IMR-90 (cell line): ENCODE data around the gene CRCP. TPM values are rescaled to one million over a fixed set of nuclear protein-coding genes. Genes with fewer than 3 reads are reported as not detected.
A peak's percentile ranks its signal among the peaks of the same experiment; 100 is the strongest.

Experiments used
- ATAC-seq: fragments of 200-7000 bp; cut with Tn5 transposase; 2 replicates; pipeline ENCODE4 v1.9.1; 2020; ENCODE audit warnings: low read depth, mild to moderate bottlenecking, moderate library complexity
- BruUV-seq: library from RNA; stranded (reverse); fragments of 400-500 nt; replicated peaks from 2 replicates; lab custom pipeline; 2021; lab: Mats Ljungman, UMichigan
- CTCF ChIA-PET: fragments of 300-600 bp; formaldehyde crosslinking; extraction: SDS; loops from one replicate; lab custom pipeline; 2021; ENCODE audit warnings: antibody characterized with exemption; lab: Yijun Ruan, JAX
- POLR2A ChIA-PET: fragments of 300-600 bp; sonication (Branson Sonifier 250); formaldehyde crosslinking; loops from one replicate; lab custom pipeline; 2022; ENCODE audit warnings: antibody characterized with exemption; ENCODE audit not compliant: unreplicated experiment; lab: Charles Lee
- DNase-seq: peaks from one replicate; pipeline ENCODE4 v3.0.0; 2013
- H2AFZ ChIP-seq: replicated peaks from 2 replicates; pipeline ENCODE3; 2013; ENCODE audit warnings: low read length, mild to moderate bottlenecking; ENCODE audit not compliant: poor library complexity
- H2AK5ac ChIP-seq: 2 replicates; pipeline ENCODE4 v1.6.1; 2013; ENCODE audit warnings: low read depth, low read length, inconsistent platforms
- H2AK9ac ChIP-seq: replicated peaks from 2 replicates; pipeline ENCODE3; 2013; ENCODE audit warnings: mild to moderate bottlenecking, low read depth, low read length, moderate library complexity; ENCODE audit not compliant: poor library complexity
- H2BK120ac ChIP-seq: 2 replicates; pipeline ENCODE4 v1.6.1; 2013; ENCODE audit warnings: low read depth, low read length, inconsistent platforms
- H2BK15ac ChIP-seq: 3 replicates; pipeline ENCODE4 v1.6.1; 2013; ENCODE audit warnings: low read depth, low read length, inconsistent platforms
- H2BK20ac ChIP-seq: 2 replicates; pipeline ENCODE4 v1.6.1; 2013; ENCODE audit warnings: low read depth, mild to moderate bottlenecking, inconsistent platforms, low read length, moderate library complexity
- H2BK5ac ChIP-seq: 2 replicates; pipeline ENCODE4 v1.6.1; 2013; ENCODE audit warnings: mild to moderate bottlenecking, low read depth, low read length, inconsistent platforms; ENCODE audit not compliant: poor library complexity, severe bottlenecking
- H3K14ac ChIP-seq: replicated peaks from 2 replicates; pipeline ENCODE4 v1.6.1; 2013; ENCODE audit warnings: low read depth, low read length, inconsistent platforms
- H3K18ac ChIP-seq: 2 replicates; pipeline ENCODE4 v1.6.1; 2013; ENCODE audit warnings: low read depth, low read length, control low read depth
- H3K23ac ChIP-seq: 2 replicates; pipeline ENCODE4 v1.6.1; 2013; ENCODE audit warnings: low read depth, low read length, inconsistent platforms
- H3K27ac ChIP-seq: 2 replicates; pipeline ENCODE4 v1.5.1; 2013; ENCODE audit warnings: mild to moderate bottlenecking, control low read depth, low read length; ENCODE audit not compliant: insufficient read depth
- H3K27me3 ChIP-seq: 2 replicates; pipeline ENCODE4 v1.6.1; 2013; ENCODE audit warnings: low read length; ENCODE audit not compliant: control insufficient read depth, insufficient read depth
- H3K36me3 ChIP-seq: 2 replicates; pipeline ENCODE4 v1.6.1; 2013; ENCODE audit warnings: low read length, mixed read lengths; ENCODE audit not compliant: control insufficient read depth, insufficient read depth
- H3K4ac ChIP-seq: 2 replicates; pipeline ENCODE4 v1.6.1; 2013; ENCODE audit warnings: low read depth, low read length, inconsistent platforms
- H3K4me1 ChIP-seq: 2 replicates; pipeline ENCODE4 v1.6.1; 2013; ENCODE audit warnings: low read length, mixed read lengths; ENCODE audit not compliant: control insufficient read depth, insufficient read depth
- H3K4me2 ChIP-seq: 2 replicates; pipeline ENCODE4 v1.6.1; 2013; ENCODE audit warnings: low read depth, mild to moderate bottlenecking, control low read depth, low read length, moderate library complexity
- H3K4me3 ChIP-seq: 2 replicates; pipeline ENCODE4 v1.5.1; 2013; ENCODE audit warnings: low read depth, mild to moderate bottlenecking, control low read depth, low read length, moderate library complexity; ENCODE audit not compliant: insufficient read depth
- H3K56ac ChIP-seq: 2 replicates; pipeline ENCODE4 v1.6.1; 2013; ENCODE audit warnings: low read length, inconsistent platforms; ENCODE audit not compliant: insufficient read depth; ENCODE audit errors: extremely low read depth
- H3K79me1 ChIP-seq, 2 experiments: 2 replicates each; pipeline ENCODE4 v1.6.1; 2013; ENCODE audit warnings: low read length in 2 of 2, inconsistent platforms in 1 of 2, low read depth in 1 of 2
- H3K9ac ChIP-seq: 2 replicates; pipeline ENCODE4 v1.6.1; 2013; ENCODE audit warnings: low read depth, low read length, control low read depth
- H3K9me1 ChIP-seq: 2 replicates; pipeline ENCODE4 v1.6.1; 2013; ENCODE audit warnings: low read length, inconsistent platforms; ENCODE audit not compliant: insufficient read depth
- H3K9me3 ChIP-seq: 2 replicates; pipeline ENCODE4 v1.6.1; 2013; ENCODE audit warnings: low read length; ENCODE audit not compliant: control insufficient read depth, insufficient read depth
- H4K20me1 ChIP-seq: 2 replicates; pipeline ENCODE4 v1.6.1; 2013; ENCODE audit warnings: low read length, inconsistent platforms; ENCODE audit not compliant: insufficient read depth
- H4K5ac ChIP-seq: 2 replicates; pipeline ENCODE4 v1.6.1; 2013; ENCODE audit warnings: mild to moderate bottlenecking, low read depth, low read length, control low read depth
- H4K8ac ChIP-seq, 2 experiments: 2 replicates each; pipeline ENCODE4 v1.6.1; 2013; ENCODE audit warnings: low read depth in 2 of 2, low read length in 2 of 2, control low read depth in 1 of 2, inconsistent platforms in 1 of 2
- H4K91ac ChIP-seq: 2 replicates; pipeline ENCODE4 v1.6.1; 2013; ENCODE audit warnings: low read depth, low read length, inconsistent platforms; ENCODE audit not compliant: insufficient read depth
- CEBPB ChIP-seq: IDR thresholded peaks from 2 replicates; pipeline ENCODE4 v1.6.1; 2012; ENCODE audit warnings: low read depth, low read length, improper control_type of control experiment
- FOS ChIP-seq: fragments of 150-350 bp; IDR thresholded peaks from 2 replicates; pipeline ENCODE4 v1.6.1; 2016; ENCODE audit warnings: low read depth, low read length
- MAFK ChIP-seq: IDR thresholded peaks from 2 replicates; pipeline ENCODE4 v1.6.1; 2012; ENCODE audit warnings: low read depth, low read length, improper control_type of control experiment
- MAZ ChIP-seq: IDR thresholded peaks from 2 replicates; pipeline ENCODE4 v1.6.1; 2012; ENCODE audit warnings: low read depth, mild to moderate bottlenecking, low read length, improper control_type of control experiment, moderate library complexity, borderline replicate concordance
- MXI1 ChIP-seq: IDR thresholded peaks from 2 replicates; pipeline ENCODE4 v1.6.1; 2012; ENCODE audit warnings: low read depth, mild to moderate bottlenecking, low read length, moderate library complexity, borderline replicate concordance
- NFE2L2 ChIP-seq: fragments of 150-350 bp; IDR thresholded peaks from 2 replicates; pipeline ENCODE4 v1.6.1; 2016; ENCODE audit warnings: low read depth, mild to moderate bottlenecking, low read length
- RCOR1 ChIP-seq: IDR thresholded peaks from 2 replicates; pipeline ENCODE4 v1.6.1; 2012; ENCODE audit warnings: mild to moderate bottlenecking, low read length, improper control_type of control experiment; ENCODE audit not compliant: insufficient replicate concordance
- SMC3 ChIP-seq: fragments of 150-350 bp; IDR thresholded peaks from 2 replicates; pipeline ENCODE4 v1.6.1; 2016; ENCODE audit warnings: low read depth, mild to moderate bottlenecking, antibody characterized with exemption, low read length, moderate library complexity
- whole genome bisulfite sequencing, 2 experiments: methylation state at CpG; one replicate each; pipeline versions ENCODE4 v1.1.5 to v1.1.7; 2013; ENCODE audit warnings: missing lambda C conversion rate in 2 of 2; ENCODE audit not compliant: insufficient read length in 1 of 2; ENCODE audit errors: extremely low coverage in 2 of 2; 5-methylcytosine and 5-hydroxymethylcytosine counted together
- dilution Hi-C: fragments of 300-500 bp; cut with HindIII; formaldehyde crosslinking; loops from one replicate; pipeline ENCODE4 v1.14.3; 2018; ENCODE audit warnings: low sequenced_read_pairs; ENCODE audit not compliant: unreplicated experiment
- in situ Hi-C: fragments of 300-500 bp; cut with MboI; formaldehyde crosslinking; loops from 3 replicates; pipeline ENCODE4 v1.14.3; 2019; ENCODE audit warnings: low sequenced_read_pairs, inconsistent platforms, mixed read lengths
- intact Hi-C: fragments of 100-400 bp; cut with micrococcal nuclease; formaldehyde crosslinking; loops from 2 replicates; pipeline ENCODE4 v1.10.0; 2022
- polyA plus RNA-seq, 3 experiments: library from polyadenylated mRNA; depleted of rRNA; stranded (reverse); fragments of >200 nt; gene quantifications; 2 replicates each; pipeline ENCODE4 v1.2.3, GENCODE V29; 2012; ENCODE audit warnings: low replicate concordance in 1 of 3
- total RNA-seq: library from RNA; depleted of rRNA; stranded (reverse); fragments of >200 nt; gene quantifications from 2 replicates; pipeline ENCODE4 v1.2.3, GENCODE V29; 2012
- TF ChIP-seq, protein P1 (sequence below): fragments of 150-350 bp; IDR thresholded peaks from 2 replicates; pipeline ENCODE4 v1.6.1; 2016; ENCODE audit warnings: low read depth, mild to moderate bottlenecking, low read length, moderate library complexity, borderline replicate concordance

CRCP gene
- total and polyA plus RNA-seq, 2 of the 4 experiments (the other 2 are of a cell fraction) = 22.9 to 37.5 TPM

- Histone ChIP-seq H3K4me1 (peaks cover 8% of the 10 kb centered on the region), H3K4me2 (no peak overlapping the region), H3K18ac (peak overlapping the region; percentile 97), H2AFZ (no peak overlapping the region), H3K9ac (no peak overlapping the region), H3K56ac (no peak overlapping the region), H3K79me1 (no peaks in the 10 kb centered on the region), H3K9me1 (no peaks in the 10 kb centered on the region), H4K20me1 (no peaks in the 10 kb centered on the region), H3K23ac (no peak overlapping the region), H3K14ac (0 out of 2 replicates have a peak overlapping the region, but pooled peaks have one; percentile 4), H4K91ac (no peak overlapping the region), H2BK20ac (peak overlapping the region; percentile 67), H2BK120ac (0 out of 2 replicates have a peak overlapping the region, but pooled peaks have one; percentile 17), H2AK9ac (no peak overlapping the region), H2BK15ac (no peak overlapping the region), H3K4me3 (no peak overlapping the region), H4K5ac (peak overlapping the region; percentile 91; the same call in 1 of the 2 replicates), H3K4ac (no peak overlapping the region), H3K9me3 (peaks cover 2% of the 10 kb centered on the region; the same call in 1 of the 2 replicates), H3K36me3 (no peaks in the 10 kb centered on the region), H3K27me3 (no peaks in the 10 kb centered on the region), H3K27ac (peak overlapping the region; percentile 56; the same call in 1 of the 2 replicates), H2AK5ac (0 out of 2 replicates have a peak overlapping the region, but pooled peaks have one; percentile 75), H2BK5ac (no peak overlapping the region), H4K8ac (no peak overlapping the region)
- no CpG with 5 or more reads among the region's 7 CpGs for WGBS, 2 experiments
- ChIA-PET CTCF (no interaction called here), POLR2A (no interaction called here)
- dilution Hi-C loops = no loop called here
- ATAC-seq = peak; percentile 89
- peak; percentile 96 for DNase-seq
- intact Hi-C loops = no loop called here
- no TSS peak for BruUV-seq
- TF ChIP-seq MAFK = peak; percentile 37; the same call in 1 of the 2 replicates
- TF ChIP-seq RCOR1 = peak; percentile 68
- TF ChIP-seq SMC3 = no peak
- TF ChIP-seq MXI1 = no peak
- no peak for TF ChIP-seq MAZ
- TF ChIP-seq FOS = no peak
- peak; percentile 28; the same call in 1 of the 2 replicates for TF ChIP-seq CEBPB
- peak; percentile 33; the same call in 1 of the 2 replicates for TF ChIP-seq NFE2L2
- TF ChIP-seq, protein P1, sequence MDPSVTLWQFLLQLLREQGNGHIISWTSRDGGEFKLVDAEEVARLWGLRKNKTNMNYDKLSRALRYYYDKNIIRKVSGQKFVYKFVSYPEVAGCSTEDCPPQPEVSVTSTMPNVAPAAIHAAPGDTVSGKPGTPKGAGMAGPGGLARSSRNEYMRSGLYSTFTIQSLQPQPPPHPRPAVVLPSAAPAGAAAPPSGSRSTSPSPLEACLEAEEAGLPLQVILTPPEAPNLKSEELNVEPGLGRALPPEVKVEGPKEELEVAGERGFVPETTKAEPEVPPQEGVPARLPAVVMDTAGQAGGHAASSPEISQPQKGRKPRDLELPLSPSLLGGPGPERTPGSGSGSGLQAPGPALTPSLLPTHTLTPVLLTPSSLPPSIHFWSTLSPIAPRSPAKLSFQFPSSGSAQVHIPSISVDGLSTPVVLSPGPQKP = no peak
- in situ Hi-C loops = no loop called here
Measured at GRCh38 chr7:66167773-66168387, 53.2 kb downstream of the CRCP start.
